ENCODE data around the gene TULP4.
A peak's percentile ranks its signal among the peaks of the same experiment; 100 is the strongest.
"Not testable (repeated sequence)": the region's sequence is repeated elsewhere in the genome, so short reads cannot be mapped to it uniquely, and the experiment has no call there.

Gene TULP4

DNA sequence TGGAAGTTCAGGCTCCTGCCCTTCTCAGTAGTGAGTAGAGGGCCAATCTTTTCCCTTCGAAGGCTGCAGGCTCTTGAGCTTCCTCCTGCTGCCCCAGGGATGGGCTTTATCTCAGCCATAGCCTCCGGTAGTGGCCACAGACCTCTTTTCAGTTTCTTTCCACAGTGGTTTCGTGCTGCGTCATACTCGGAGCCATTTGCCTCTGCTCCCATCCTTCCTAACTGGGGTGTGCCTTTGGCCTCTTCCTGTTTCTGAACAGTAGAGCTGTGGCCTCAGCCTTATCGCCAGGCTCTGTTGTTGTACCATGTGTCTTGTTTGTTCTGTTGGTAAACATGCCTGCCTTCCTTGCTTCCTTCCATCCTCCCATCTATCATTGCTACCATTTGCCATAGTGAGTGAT, 54.1 kb downstream of the TULP4 start:
- DNase-seq: no peak

DNA sequence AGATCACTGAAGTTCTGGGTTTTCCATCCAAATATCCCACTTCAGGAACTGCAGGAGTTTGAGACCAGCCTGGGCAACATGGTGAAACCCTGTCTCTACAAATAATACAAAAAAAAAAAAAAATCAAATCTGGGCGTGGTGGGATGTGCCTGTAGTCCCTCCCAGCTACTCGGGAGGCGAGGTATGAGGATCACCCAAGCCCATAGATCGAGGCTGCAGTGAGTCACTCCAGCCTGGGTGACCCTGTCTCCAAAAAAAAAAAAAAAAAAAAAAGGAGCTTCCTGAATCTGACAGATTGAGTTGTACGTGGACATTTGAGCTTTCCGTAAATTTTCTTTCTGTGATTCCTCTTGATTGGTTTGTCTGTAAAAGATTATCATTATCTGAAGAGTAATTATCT, 55.6 kb downstream of the TULP4 start:
- no peak for DNase-seq

DNA sequence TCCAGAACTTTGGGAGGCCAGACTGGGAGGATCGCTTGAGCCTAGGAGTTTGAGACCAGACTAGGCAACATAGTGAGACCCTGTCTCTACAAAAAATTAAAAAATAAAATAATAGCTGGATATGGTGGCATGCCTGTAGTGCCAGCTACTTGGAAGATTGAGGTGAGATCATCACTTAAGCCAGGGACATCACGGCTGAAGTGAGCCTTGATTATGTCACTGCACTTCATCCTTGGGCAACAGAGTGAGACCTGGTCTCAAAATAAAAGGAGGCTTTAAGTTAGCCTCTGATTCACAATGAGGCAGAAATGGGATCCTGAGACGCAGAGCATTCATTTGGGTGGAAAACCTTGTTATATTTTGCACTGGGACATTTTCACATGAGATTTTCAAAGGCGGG, 57.0 kb downstream of the TULP4 start:
- no peak for DNase-seq

DNA sequence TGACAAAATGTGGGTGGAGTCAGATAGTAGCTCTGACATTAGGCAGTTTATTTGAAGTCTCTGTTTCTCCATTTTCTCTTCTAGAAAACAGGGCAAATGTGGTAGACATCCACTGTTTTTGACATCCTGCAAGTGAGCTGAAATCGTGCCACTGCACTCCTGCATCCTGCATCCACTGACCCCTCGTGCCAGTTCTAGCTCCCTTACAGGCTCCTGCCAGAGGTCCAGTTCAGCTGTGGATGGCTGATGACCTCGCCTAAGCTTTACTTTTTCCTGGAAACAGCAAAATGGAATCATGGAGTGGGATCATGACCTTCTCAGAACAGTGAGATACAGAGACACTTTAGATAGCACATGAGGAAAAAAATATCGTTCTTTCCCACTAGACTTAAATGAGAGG, 58.5 kb downstream of the TULP4 start:
- no peak for DNase-seq

DNA sequence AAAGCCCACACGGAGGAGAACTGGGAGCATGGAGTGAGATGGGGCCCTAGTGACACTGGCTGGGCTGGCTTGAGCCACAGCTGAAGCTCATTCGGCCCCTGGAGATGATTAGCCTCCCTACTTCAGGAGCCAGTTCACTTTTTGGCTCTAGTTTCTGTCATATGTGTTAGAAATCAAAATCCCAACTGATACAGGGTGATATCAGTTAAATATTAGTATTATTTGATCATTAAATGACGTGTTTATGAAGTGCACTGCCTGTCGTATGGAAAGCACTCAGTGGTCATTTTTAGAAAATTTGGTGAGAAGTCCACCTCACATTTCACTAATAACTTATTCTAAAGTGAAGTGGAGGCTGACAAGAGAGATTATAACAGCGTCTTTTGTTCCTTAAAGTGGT, 59.0 kb downstream of the TULP4 start:
- DNase-seq: no peak

DNA sequence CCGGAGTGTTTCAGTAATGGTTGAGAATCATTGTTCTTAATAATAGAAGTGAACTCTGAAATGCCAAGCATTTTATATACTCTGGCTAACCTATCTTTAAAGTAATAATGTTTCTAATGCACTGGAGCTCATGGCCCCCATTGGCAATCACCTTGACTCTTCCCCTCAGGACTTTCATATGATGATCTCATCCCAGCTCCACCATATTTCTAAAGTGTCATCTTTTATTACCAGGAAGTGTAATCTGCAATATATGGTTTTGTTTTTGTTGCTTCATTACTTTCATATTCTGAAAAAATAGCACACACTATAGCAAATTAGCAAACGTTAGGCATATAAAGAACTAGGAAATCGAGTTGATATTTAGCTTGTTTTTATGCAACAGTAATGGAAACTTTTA, 60.3 kb downstream of the TULP4 start:
- DNase-seq: no peak

DNA sequence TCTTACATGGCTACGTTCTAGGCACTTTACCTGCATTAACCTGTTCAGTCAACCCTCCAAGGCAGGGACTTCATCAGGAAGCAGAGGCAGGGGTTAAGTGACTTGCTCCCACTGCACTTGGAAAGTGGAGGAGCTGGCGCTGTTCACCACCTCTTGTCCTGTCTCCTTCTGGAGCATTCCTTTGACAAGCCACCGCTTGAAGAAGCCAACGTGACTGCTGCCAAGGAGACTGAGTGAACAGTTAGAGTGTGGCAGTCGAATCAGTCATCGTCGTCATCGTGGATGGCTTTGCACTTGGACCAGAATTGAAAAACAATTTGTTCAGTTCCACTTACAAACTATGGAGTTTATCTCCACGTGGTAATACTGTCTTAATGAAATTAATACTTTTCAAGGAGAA, 60.9 kb downstream of the TULP4 start:
- no peak for DNase-seq

DNA sequence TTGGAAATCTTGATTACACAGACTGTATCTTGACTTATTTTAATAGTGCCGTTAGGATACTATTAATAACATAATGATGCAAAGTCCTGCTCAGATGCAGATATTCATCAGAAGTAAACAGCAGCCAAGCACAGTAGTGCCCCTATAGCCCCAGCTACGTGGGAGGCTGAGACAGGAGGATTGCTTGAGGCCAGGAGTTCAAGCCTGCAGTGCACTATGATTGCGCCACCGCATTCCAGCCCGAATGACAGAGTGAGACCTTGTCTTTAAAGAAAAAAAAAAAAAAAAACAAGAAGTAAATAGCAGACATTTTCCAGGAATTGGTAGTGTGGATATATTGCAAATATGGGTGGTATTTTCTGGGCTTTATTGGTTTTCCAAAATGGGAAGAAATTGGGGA, 61.8 kb downstream of the TULP4 start:
- peak; percentile 60 for DNase-seq

DNA sequence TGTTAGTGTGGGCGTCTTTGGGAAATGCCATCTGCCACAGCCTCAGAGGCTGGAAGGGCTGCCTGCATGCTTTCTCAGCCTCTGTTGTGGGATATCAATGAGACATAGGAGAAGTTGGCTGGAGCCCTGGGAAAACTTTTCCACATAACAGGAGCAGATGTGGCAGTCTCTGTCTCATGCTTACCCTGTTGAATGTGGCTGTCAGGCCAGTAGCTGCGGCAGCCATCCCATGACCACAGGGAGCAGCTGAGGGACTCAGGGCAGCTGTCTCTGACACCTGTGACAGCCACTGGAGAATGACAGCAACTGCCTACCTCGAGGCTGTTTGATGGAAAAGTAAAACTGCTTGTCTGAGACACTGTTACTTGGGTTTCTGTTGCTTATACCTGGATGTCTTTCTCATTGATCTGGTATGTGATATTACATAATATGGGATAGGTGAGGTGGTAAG, 64.4 kb downstream of the TULP4 start:
- DNase-seq: no peak

DNA sequence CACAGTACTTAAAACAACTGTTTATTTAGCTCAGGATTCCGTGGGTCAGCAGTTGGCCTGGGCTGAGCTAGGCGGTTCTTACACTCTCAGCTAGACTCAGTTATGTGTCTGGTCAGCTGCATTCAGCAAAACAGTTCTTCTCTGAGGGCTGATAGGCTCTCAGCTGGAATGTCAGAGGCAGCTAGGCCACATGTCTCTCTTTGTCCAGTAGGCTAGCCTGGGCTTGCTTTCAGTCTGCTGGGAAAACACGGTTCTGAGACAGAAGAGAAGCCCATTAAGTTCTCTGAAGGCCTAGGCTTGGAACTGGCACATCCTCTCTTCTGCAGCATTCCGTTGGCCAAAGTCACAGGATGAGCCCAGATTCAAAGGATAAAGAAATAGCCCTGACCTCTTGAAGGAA, 65.6 kb downstream of the TULP4 start:
- no peak for DNase-seq

DNA sequence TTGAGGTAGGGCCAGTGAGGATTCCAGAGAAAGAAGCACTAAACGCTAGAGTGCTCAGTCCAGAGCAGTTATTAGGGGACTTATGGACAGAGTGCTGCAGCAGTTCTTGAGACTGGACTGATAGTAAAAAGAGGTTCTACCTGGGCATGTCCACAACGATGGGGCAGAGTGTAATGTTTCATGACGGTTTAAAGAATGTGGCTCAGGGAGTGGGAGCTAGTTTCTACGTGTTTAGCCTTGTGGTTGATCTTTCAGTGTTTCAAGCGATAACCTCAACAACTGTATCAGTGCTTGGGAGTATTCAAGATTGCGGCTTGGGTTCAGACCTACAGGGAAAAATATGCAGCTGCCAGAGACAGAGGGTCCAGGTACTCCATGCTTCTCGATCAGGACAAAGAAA, 67.1 kb downstream of the TULP4 start:
- DNase-seq: no peak

DNA sequence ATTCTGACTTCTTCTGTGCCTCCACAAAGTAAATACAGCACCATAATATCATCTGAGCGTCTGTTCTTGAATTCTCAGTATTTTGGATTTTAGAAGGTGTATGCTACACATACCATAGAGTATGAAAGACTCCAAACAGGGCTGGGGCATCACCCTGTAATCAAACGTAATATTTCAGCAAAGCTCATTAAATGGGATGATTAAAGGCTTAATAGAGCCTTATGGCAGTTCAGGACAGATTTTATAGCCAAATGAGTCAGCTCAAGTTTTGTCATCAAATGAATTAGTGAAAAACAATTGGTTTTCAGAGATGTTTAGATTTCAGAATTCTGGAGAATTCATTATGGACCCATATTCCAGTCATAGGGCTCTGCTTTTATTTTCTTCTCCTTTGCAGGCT, 68.9 kb downstream of the TULP4 start:
- DNase-seq: no peak

DNA sequence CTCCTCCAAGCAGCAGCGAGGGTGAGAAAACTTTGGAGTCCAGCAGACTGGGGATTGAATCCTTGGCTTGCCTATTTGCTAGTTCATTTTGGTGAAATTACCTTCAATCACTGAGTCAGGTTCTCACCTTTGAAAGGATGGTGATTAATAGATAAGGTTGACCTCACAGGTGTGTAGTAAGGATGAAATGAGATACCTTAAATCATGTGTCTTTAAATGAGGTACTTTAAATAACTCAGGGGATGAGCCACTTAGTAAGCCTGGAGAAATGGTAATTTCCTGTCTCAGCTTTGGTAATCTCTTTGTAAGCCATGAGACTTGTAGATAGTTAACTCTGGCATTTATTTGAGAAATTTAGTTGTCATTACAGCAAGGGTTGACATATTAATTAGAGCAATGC, 70.2 kb downstream of the TULP4 start:
- no peak for DNase-seq

DNA sequence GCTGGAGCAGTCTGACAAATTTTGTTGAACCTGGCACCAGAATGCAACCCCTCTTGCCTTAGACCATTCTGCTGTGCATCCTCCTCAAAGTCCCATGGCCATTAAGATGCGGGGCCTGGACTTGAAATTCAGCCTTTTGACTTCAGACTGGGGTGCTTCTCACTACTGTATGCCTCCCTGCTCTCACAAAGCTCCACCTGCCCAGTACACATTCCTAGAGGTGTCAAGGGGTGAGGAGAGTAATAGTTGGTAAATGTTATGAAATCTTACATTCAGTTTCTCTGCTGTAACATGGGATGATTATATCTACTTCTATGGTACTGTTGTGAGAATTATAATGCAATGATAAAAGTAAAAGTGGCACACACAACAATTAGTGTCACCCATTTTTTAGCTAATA, 70.8 kb downstream of the TULP4 start:
- DNase-seq: no peak

DNA sequence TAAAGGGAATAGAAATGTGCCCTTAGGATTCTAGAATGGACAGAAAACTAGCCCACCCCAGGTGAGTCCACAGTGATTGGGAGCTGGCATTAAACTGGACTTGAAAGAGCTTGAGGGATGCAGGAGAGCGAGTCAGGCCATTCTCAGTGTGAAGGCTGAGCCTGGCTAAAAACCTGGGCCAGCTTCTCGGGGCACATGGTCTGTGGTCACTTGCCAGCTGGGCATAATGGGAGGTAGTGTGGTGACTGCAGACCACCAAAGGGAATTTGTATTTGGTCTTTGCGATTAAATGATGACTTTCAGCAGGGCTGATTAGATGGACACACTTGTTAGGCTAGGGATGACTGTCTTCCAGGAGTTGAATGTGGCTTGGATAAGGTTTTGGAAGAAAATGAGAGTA, 71.3 kb downstream of the TULP4 start:
- no peak for DNase-seq

DNA sequence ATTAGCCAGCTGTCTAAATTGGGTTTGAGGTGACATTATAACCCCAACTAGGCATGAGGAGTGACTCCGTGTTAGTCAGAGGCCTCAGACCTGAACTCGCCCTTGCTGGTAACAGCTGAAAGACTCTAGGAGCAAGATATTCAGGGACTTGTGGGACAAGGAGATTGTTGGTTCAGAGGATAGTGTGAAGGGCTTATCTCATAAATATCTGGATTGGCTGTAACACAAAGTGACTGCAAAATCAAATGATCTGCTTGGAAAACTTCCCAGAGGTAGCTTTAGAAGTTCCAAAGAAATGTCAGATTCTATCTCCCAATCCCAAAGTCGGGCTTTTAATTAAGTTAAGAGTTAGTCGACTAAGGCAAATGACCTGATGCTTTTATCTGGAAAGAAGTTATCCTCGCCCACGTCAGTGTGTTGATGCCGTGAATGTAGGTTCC, 72.4 kb downstream of the TULP4 start:
- no peak for DNase-seq

DNA sequence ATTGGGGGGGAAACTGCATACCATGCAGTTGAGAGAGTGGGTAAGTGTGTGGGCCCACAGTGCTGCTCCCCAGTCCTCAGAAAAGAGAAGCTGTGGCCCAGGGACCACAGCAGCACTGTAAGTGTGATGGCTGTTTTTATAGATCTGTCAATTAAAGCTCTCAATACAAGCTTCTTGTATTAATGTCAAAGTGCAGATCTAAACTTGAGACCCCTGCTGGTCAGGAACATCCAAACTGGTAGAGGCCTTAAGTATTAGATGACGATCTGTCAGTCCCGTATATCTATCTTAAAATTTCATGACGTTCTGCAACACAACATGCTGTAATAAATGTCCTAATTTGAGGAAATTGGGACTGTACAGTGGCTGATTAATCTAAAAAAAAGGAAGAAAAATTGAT, 74.8 kb downstream of the TULP4 start:
- DNase-seq: no peak

DNA sequence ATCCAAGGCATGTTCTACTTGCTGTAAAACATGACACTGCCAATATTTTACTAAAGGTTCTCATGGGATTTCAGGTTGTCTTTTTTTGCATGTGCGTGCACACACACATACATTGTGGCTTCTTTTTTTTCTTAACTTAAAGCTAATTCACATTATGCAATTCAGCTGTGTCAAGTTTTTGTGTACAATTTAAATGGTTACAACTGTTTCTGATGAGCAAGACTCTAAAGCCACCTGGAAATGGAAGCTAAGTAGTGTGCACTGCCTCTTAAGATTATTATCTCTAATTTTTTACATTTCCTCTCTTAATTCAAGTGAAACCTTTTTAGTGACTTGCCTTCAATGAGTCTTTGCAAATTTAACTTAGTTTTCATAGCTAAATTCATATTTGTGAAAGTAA, 75.3 kb downstream of the TULP4 start:
- DNase-seq: no peak

DNA sequence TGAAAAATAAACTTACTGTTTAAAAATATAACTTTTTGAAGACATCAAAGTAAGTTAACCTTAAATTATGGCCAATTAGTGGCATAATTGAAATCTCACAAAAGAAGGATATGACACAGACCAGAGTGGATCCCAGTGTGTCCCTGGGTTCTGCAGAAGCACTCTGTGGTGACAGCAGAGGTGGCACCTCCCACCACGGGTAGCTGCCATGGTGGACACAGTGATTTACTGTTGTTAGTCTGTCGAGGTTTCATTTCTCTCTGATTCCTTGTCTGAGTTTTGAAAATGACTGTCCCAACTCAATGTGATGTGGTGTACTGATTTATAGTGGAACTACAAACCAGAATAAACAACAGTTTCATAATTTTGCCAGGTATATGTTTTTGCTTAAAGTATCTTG, 76.5 kb downstream of the TULP4 start:
- no peak for DNase-seq

DNA sequence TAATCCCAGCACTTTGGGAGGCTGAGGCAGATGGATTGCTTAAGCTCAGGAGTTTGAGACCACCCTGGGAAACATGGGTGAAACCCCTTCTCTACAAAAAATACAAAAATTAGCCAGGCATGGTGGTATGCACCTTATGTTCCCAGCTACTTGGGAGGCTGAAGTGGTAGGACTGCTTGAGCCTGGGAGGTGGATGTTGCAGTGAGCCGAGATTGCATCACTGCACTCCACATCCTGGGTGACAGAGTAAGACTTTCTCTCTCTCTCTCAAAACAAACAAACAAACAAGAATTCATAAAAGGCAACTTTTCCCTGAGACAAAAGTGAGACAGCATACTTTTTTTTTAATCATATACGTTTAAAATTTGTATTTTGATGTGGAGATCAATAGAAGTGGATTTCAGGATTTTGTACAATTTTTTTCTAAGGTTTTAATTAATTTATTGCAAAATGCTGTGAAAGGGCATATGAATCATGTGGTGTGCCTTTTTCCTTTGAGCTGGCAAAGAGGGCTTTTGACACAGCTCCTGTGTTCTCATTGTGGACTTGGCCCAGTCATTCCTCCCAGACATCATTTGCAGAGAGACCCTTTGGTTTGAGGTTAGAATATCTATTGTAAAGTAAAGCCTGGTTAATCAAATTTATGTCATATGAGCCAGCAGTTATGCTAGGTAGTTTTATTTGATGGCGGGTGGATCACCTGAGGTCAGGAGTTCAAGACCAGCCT, 77.1 kb downstream of the TULP4 start:
- no peak for DNase-seq

DNA sequence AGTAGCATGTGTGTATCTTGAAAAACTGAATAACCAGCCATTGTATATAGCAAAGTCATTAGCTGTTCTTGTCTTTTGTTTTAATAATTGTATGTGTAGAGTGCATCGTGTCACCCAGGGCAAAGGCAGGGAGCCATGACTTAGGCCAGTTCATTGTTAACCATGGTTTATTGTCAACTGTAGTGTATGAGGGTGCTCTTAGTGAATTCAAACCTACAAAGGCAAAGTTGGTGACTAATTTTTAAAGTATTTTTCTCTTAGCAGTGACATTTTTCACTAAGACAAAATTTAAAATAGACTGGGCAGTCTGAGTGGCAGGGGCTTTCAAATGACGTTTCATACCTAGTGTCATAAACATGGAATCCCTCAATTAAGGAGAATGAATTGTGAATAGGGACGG, 79.0 kb downstream of the TULP4 start:
- DNase-seq: no peak

DNA sequence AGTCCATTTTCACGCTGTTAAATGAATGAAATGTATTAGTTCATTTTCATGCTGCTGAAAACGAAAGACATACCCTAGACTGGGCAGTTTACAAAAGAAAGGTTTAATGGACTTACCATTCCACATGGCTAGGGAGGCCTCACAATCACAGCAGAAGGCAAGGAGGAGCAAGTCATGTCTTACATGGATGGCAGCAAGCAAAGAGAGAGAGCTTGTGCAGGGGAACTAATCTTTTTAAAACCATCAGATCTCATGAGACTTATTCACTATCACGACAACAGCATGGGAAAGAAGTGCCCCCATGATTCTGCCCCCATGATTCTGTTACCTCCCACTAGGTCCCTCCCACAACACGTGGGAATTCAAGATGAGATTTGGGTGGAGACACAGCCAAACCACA, 79.7 kb downstream of the TULP4 start:
- DNase-seq: not testable (repeated sequence)

DNA sequence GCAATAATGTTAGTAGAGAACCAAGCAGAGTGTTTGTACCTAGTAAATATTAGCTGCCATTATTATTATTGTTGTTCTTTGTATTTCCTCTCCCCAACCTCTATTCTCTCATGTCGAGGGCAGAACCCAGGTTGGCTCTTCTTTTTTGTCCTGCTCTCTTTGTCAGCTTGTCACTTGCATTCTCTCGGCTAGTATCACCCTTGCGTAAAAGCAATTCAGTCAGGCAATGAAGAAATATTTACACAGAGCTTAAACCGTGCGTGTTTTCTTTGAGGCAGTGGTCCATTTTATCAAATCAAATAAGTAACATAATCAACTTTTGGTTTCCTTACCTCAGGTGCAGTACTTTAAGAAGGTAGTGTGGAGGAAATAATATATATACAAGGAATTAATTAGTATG, 83.9 kb downstream of the TULP4 start:
- DNase-seq: no peak

DNA sequence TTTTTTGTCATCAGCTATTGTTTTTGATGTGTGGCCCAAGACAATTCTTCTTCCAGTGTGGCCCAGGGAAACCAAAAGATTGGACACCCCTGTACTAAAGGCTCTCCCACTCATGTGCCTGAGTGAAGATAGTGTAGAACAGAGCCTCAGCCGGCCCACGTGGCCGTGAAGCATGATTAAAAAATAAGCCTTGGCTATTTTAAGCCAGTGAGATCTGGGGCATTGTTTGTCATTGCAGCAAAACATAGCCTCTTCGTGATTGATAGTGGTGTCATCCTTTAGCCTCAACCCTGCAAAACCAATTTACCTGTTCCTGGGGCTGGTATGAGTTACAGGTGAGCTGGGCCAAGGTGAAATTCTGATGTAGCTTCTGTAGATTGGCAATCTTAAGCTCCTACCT, 85.3 kb downstream of the TULP4 start:
- no peak for DNase-seq

DNA sequence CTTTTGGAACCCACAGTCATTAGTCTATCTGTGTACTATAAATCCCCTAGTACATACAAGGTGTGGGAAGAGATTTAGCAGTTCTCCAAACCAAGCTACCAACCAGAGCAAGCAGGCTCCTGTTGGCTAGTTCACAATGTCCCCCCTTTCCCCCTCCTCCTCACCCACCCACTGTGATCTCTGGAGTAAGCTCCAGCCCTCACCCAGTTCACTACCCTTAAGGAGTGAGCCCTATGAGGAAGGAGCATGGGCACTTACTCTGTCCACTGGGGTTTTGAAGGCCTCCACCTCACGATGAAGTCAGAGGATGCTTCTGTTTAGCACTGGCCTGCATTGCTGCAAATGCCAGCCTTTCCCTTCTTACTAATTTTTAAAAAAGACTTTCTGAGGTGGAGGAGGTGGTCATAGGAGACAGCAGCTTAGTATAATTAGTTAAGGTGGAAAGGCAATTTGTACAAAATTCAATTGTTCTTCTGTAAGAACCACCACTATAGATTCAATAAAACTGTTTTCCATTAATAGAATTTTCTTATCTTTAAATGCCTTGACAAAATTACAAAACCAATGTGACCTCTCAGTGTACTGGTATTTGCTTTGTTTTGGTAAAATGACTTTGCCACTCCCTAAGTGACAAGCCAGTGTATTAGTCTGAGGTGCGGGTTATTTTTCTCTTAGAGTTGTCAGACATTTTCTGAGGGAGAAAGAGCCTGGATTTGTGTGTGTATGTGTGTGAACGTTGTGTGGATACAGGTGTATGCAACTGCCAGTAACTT, 86.2 kb downstream of the TULP4 start:
- no peak for DNase-seq
